ENCODE data around the gene D2HGDH.

D2HGDH gene

DNA sequence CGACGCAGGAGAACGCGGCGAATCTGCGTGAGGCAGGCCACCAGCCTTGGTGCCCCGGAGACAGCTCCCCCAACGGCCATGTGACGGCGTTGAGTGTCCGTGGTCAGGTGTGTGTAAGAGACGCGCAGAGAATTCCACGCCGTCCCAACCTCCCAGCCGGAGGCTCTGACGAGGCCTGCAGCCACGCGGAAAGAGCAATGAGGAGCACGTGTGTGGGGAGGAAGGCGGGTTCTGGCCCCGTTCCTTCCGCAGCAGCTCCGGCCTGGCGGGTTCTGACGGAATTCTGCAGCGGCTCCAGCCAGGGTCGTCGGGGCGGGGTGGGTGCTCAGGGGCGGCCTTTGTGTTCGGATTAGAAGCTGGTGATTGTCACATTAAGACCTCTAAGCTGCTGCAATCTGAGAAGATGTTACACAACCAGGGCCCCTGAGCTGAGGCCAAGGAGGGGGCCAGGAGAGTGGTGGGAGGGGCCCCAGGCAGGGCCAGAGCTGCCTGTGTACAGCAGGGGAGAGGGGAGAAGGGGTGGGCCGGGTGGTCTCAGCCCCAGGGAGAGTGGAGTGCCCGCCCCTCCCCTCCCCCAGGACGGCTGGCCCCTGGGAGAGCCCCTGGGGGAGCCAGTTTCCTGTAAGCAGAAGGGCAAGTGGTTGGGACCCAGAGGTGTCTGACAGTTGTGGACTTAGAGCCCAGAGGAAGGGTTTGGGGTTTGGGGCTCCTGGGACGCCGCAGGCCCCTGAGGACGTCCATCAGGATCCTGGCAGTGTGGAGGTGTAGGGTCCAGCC lies 37.0 kb downstream of the D2HGDH start:
- POLR2A ChIA-PET, result no interaction called here
- CTCF ChIA-PET, result no interaction called here
- Histone ChIP-seq H3K36me3 (ENCODE audit: control insufficient read depth in 4 of 4, insufficient read depth in 4 of 4, low read length in 3 of 4) (peaks cover 0 to 9% (median under 1%) of the 10 kb centered on the region in 4 experiments), H3K4me3 (ENCODE audit: control insufficient read depth in 1 of 7, extremely low read depth in 1 of 7, insufficient read depth in 4 of 7, low read depth in 2 of 7, low read length in 6 of 7) (no peak overlapping the region), H3K9me3 (ENCODE audit: control extremely low read depth in 1 of 5, control insufficient read depth in 4 of 5, insufficient read depth in 2 of 5, low read depth in 1 of 5, low read length in 4 of 5) (no peaks in the 10 kb centered on the region), H3K27me3 (replicated peaks in 2 of 5; ENCODE audit: control insufficient read depth in 4 of 5, insufficient read depth in 5 of 5, low read length in 4 of 5) (no peaks in the 10 kb centered on the region), H3K27ac (ENCODE audit: insufficient read depth in 1 of 2, low read depth in 1 of 2, low read length in 2 of 2, poor library complexity in 1 of 2, severe bottlenecking in 2 of 2) (no peak overlapping the region), H3K4me1 (ENCODE audit: control extremely low read depth in 1 of 4, control insufficient read depth in 4 of 4, insufficient read depth in 4 of 4, low read length in 3 of 4) (peaks cover 0 to 16% (median 9%) of the 10 kb centered on the region in 4 experiments)
- WGBS (ENCODE audit: insufficient coverage), result 93% methylated on average over 34 of the region's 38 CpGs
- no peak for DNase-seq

DNA sequence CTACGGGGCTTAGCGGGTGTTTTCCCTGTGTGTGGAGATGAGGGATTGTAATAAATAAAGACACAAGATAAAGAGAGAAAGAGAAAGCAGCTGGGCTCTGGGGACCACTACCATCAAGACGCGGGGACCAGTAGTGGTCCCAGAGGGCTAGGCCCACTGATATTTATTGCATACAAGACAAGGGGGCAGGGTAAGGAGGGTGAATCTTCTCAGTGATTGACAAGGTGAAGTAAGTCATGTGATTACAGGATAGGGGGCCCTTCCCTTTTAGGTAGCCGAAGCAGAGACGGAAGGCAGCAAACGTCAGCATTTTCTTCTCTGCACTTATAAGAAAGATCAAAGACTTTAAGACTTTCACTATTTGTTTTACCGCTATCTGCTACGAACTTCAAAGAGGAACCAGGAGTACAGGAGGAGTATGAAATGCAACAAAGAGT lies 37.7 kb downstream of the D2HGDH start:
- DNase-seq, result peak in 1 of 3 donors; percentile 39
- no peaks in the 10 kb centered on the region for H3K9me3 ChIP-seq (ENCODE audit: control extremely low read depth in 1 of 5, control insufficient read depth in 4 of 5, insufficient read depth in 2 of 5, low read depth in 1 of 5, low read length in 4 of 5)
- peak overlapping the region in 1 of 7 experiments; percentile 42 for H3K4me3 ChIP-seq (ENCODE audit: control insufficient read depth in 1 of 7, extremely low read depth in 1 of 7, insufficient read depth in 4 of 7, low read depth in 2 of 7, low read length in 6 of 7)
- CTCF ChIA-PET, result interaction anchor here (1.3 kb wide), 1 partner anchor 26 kb away, joined by 3 read pairs; no protein-coding TSS in a partner anchor
- H3K4me1 ChIP-seq (ENCODE audit: control extremely low read depth in 1 of 4, control insufficient read depth in 4 of 4, insufficient read depth in 4 of 4, low read length in 3 of 4), result peaks cover 0 to 16% (median 9%) of the 10 kb centered on the region in 4 experiments
- no peak overlapping the region for H3K27ac ChIP-seq (ENCODE audit: insufficient read depth in 1 of 2, low read depth in 1 of 2, low read length in 2 of 2, poor library complexity in 1 of 2, severe bottlenecking in 2 of 2)
- 63% methylated on average over 4 of the region's 9 CpGs for WGBS (ENCODE audit: insufficient coverage)
- H3K27me3 ChIP-seq (replicated peaks in 2 of 5; ENCODE audit: control insufficient read depth in 4 of 5, insufficient read depth in 5 of 5, low read length in 4 of 5), result peaks cover 0 to 2% (median 0%) of the 10 kb centered on the region in 5 experiments
- POLR2A ChIA-PET, result no interaction called here
- H3K36me3 ChIP-seq (ENCODE audit: control insufficient read depth in 4 of 4, insufficient read depth in 4 of 4, low read length in 3 of 4), result peaks cover 0 to 9% (median under 1%) of the 10 kb centered on the region in 4 experiments

DNA sequence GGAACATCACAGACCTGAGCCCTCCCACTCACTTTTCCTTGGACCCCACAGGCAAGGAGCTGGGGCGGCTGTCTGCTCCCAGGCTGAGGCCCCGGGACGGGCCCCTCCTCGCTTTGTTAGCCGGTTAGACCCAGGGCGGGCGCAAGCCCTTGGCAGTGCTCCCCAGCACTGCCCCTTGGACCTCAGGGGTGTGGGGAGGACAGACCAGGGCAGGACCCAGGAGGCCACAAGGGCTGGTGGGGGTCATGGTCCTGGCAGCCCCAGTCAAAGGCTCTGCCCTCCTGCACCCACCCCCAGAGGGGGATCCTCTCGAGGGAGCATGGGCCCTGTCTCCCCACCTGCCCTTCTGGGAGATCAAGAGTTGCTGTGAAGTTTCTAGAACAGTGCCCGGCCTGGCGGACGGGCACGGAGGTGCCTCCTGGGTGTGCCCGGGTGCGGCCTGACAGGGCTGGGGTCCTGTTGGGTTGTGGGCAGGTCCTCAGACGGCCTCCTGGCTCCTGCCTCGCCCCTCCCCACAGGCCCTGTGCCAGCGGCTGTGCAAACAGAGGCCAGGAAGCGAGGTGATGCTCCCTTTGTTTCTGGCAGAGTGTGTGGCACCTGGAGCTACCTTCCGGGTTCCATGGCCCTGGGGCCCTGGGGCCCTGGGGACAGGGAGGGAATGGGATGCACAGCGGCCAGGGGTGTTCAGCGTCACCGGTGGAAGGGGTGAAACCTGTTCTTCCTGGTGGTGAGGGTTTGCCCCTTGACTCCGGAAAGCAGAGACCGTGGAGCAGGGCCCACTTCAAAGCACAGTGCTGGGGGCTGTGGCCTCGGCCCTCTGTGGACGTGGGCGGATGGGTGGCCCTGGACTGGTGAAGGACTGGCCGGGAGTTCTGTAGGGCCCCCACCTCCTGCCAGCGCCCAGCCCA lies 39.3 kb downstream of the D2HGDH start:
- WGBS (ENCODE audit: insufficient coverage), result 90% methylated on average over 20 of the region's 29 CpGs
- POLR2A ChIA-PET, result no interaction called here
- no peak for DNase-seq

DNA sequence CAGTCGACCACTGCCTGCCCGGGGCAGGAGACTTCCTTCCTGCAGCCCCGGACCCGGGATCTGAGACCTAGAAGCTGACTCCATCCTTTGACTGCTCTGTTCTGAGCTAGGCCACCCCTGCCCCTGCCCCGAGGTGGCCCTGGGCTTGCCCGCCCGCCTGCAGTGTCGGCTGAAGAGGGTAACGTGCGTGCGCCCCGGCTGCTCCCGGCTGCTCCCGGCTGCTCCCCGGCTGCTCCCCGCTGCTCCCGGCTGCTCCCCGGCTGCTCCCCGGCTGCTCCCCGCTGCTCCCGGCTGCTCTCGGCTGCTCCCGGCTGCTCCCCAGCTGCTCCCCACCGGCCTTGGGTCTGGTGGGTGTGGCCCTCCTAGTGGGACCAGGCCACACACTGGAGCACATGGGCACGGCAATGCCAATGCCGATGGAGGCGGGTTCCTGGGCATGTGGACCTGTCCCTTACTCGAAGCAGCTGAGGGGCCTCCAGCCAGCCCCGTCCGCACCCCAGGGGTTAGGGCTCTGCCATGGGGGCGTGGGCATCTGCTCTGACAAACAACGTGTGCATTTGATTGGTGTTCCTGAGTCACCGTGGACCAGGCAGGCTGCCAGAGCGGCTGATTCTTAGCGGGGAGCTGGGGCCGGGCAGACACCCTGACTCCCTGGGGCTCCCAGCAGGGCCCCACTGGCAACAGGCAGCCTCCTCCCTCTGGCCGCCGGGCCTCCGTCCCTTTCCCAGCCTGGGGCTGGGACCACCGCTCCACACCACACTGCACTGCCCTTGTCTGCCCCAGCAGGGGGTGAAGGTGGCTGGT lies 40.2 kb downstream of the D2HGDH start:
- peaks cover 0 to 25% (median 9%) of the 10 kb centered on the region in 4 experiments for H3K4me1 ChIP-seq (ENCODE audit: control extremely low read depth in 1 of 4, control insufficient read depth in 4 of 4, insufficient read depth in 4 of 4, low read length in 3 of 4)
- peak; percentile 41 to 72 (median 60) for DNase-seq
- H3K4me3 ChIP-seq (ENCODE audit: control insufficient read depth in 1 of 7, extremely low read depth in 1 of 7, insufficient read depth in 4 of 7, low read depth in 2 of 7, low read length in 6 of 7), result no peak overlapping the region
- 58% methylated on average over 28 of the region's 40 CpGs for WGBS (ENCODE audit: insufficient coverage)
- ChIA-PET POLR2A (no interaction called here), CTCF (interaction anchor here (1.0 to 1.9 kb wide), 4 partner anchors 11 to 104 kb away, joined by 3 to 6 read pairs (median 4); no protein-coding TSS in a partner anchor)
- no peaks in the 10 kb centered on the region for H3K9me3 ChIP-seq (ENCODE audit: control extremely low read depth in 1 of 5, control insufficient read depth in 4 of 5, insufficient read depth in 2 of 5, low read depth in 1 of 5, low read length in 4 of 5)
- H3K36me3 ChIP-seq (ENCODE audit: control insufficient read depth in 4 of 4, insufficient read depth in 4 of 4, low read length in 3 of 4), result no peaks in the 10 kb centered on the region
- peaks cover 0 to 2% (median 0%) of the 10 kb centered on the region in 5 experiments for H3K27me3 ChIP-seq (replicated peaks in 2 of 5; ENCODE audit: control insufficient read depth in 4 of 5, insufficient read depth in 5 of 5, low read length in 4 of 5)
- no peak overlapping the region for H3K27ac ChIP-seq (ENCODE audit: insufficient read depth in 1 of 2, low read depth in 1 of 2, low read length in 2 of 2, poor library complexity in 1 of 2, severe bottlenecking in 2 of 2)

More for the DNA sequence above, 39.3 kb downstream of the D2HGDH start:
- H3K36me3 ChIP-seq (ENCODE audit: control insufficient read depth in 4 of 4, insufficient read depth in 4 of 4, low read length in 3 of 4), result no peaks in the 10 kb centered on the region
- CTCF ChIA-PET, result interaction anchor here (1.0 to 1.6 kb wide), 3 partner anchors 14 to 75 kb away, joined by 3 to 6 read pairs (median 3); no protein-coding TSS in a partner anchor
- H3K4me3 ChIP-seq (ENCODE audit: control insufficient read depth in 1 of 7, extremely low read depth in 1 of 7, insufficient read depth in 4 of 7, low read depth in 2 of 7, low read length in 6 of 7), result no peak overlapping the region
- H3K4me1 ChIP-seq (ENCODE audit: control extremely low read depth in 1 of 4, control insufficient read depth in 4 of 4, insufficient read depth in 4 of 4, low read length in 3 of 4), result peaks cover 0 to 25% (median 9%) of the 10 kb centered on the region in 4 experiments
- H3K27ac ChIP-seq (ENCODE audit: insufficient read depth in 1 of 2, low read depth in 1 of 2, low read length in 2 of 2, poor library complexity in 1 of 2, severe bottlenecking in 2 of 2), result no peak overlapping the region
- H3K27me3 ChIP-seq (replicated peaks in 2 of 5; ENCODE audit: control insufficient read depth in 4 of 5, insufficient read depth in 5 of 5, low read length in 4 of 5), result peaks cover 0 to 2% (median 0%) of the 10 kb centered on the region in 5 experiments
- no peaks in the 10 kb centered on the region for H3K9me3 ChIP-seq (ENCODE audit: control extremely low read depth in 1 of 5, control insufficient read depth in 4 of 5, insufficient read depth in 2 of 5, low read depth in 1 of 5, low read length in 4 of 5)

DNA sequence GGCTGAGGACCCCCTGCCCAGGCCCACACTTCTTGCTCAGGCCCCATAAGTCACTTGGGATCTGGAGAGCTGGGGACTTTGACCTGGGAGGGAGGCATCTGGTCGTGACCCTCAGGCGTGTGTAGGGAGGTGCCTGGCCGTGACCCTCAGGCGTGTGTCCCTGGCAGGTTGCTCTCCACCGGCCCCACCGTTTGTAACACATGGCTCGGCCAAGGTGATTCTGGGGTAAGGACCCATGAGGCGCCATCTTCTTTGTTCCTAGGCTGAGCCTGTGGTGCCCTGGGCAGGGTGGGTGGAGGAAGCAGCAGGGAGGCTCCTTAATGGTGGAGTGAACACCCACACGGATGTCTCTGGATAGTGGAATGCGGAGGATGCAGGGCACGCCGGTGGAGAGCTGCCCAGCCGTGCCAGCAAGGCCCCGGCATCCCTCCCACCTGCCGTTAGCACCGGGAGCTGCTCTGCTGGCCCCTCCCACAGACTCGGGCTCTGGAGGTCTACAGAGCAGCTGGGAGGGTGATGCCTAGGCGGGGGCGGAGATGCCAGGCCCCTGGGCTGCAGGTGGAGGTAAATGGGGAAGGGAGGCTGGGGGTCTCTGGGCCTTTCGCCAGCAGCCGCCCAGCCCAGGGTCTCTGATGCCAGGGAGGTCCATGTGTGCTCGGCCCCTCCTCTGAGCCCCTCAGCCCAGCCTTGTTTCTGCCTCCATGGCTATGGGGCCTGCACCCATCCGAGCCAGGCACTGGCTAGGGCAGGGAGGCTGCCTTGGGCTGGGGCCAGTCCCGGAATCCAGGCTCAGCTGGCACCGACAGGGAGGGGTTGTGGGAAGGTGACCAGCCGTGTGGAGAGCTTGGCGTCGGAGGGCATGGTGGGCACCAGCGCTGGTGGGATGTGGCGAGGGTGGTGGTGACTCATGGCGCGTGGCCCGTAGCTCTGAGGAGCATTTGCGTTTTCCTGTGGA lies 41.1 kb downstream of the D2HGDH start:
- H3K36me3 ChIP-seq (ENCODE audit: control insufficient read depth in 4 of 4, insufficient read depth in 4 of 4, low read length in 3 of 4), result no peaks in the 10 kb centered on the region
- no peak for DNase-seq
- H3K4me3 ChIP-seq (ENCODE audit: control insufficient read depth in 1 of 7, extremely low read depth in 1 of 7, insufficient read depth in 4 of 7, low read depth in 2 of 7, low read length in 6 of 7), result no peak overlapping the region
- CTCF ChIA-PET, result interaction anchor here (1.2 to 1.9 kb wide), 3 partner anchors 10 to 103 kb away, joined by 4 to 6 read pairs (median 5); no protein-coding TSS in a partner anchor
- WGBS (ENCODE audit: insufficient coverage), result 93% methylated on average over 28 of the region's 34 CpGs
- peaks cover 0 to 2% (median 0%) of the 10 kb centered on the region in 5 experiments for H3K27me3 ChIP-seq (replicated peaks in 2 of 5; ENCODE audit: control insufficient read depth in 4 of 5, insufficient read depth in 5 of 5, low read length in 4 of 5)
- POLR2A ChIA-PET, result no interaction called here
- peaks cover 0 to 25% (median 9%) of the 10 kb centered on the region in 4 experiments for H3K4me1 ChIP-seq (ENCODE audit: control extremely low read depth in 1 of 4, control insufficient read depth in 4 of 4, insufficient read depth in 4 of 4, low read length in 3 of 4)
- no peak overlapping the region for H3K27ac ChIP-seq (ENCODE audit: insufficient read depth in 1 of 2, low read depth in 1 of 2, low read length in 2 of 2, poor library complexity in 1 of 2, severe bottlenecking in 2 of 2)
- no peaks in the 10 kb centered on the region for H3K9me3 ChIP-seq (ENCODE audit: control extremely low read depth in 1 of 5, control insufficient read depth in 4 of 5, insufficient read depth in 2 of 5, low read depth in 1 of 5, low read length in 4 of 5)
